Dermis blood vessel endothelial cell (primary cell): ENCODE results near the gene DMRTA1. TPM values are rescaled to one million over a fixed set of nuclear protein-coding genes. Genes with fewer than 3 reads are reported as not detected.
A peak's percentile ranks its signal among the peaks of the same experiment; 100 is the strongest.
"Not testable (repeated sequence)": the region's sequence is repeated elsewhere in the genome, so short reads cannot be mapped to it uniquely, and the experiment has no call there.

Experiments
- DNase-seq: peaks from one replicate; pipeline ENCODE4 v3.0.0; 2010
- total RNA-seq: library from RNA; depleted of rRNA; stranded (reverse); fragments of >200 nt; gene quantifications from 2 replicates; pipeline ENCODE4 v1.2.3, GENCODE V29; 2014

The DMRTA1 gene
- total RNA-seq, 1 donor from 2014 or later = under 0.01 TPM

DNA sequence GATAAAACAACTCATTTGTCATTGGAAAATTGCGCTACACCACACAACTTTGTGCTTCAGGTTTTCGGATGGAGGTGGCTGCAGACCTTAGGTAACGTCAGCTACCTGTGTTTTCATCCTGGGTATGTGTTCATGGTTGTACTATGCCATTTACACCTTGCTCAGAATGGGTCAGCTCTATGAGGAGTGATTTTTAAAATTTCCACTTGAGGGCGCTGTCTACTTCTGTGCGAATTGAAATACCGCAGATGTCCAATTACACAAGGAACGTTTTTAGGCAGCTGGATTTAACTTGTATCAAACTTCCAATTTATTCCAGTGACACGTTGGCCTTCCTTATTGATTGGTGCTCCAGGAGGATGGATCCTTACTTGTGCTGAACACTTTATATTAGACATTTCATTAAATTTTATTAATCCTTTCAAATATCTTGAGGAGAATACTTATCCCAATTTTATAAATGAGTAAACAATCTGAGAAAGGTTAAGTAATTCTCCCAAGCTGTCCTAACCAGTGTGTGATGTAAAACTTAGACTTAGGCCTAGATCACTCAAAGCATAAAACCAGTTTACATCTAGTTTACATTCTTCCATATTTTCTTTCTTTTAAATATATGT is 23.4 kb downstream of the DMRTA1 start:
- DNase-seq = peak; percentile 53

DNA sequence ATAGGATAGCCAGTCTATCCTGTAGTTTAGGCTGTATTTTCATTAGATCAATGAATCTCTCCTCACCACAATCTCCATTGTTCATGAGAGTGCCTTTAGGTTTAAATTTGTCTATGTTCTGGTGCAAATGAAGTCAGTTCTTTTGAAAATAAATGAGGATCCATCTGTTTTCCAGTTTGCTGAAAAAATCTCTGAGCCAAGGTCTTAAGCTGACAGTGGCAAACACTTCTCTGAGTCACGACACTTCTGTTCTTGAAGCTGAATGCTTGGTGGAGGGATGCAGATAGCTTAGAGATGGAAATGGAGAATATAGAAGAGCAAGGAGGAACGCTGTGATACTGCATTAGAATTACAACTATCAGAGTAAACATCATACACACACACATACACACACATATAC is 34.9 kb downstream of the DMRTA1 start:
- DNase-seq = no peak

GRCh38 chr9:22483528-22484070 is 37.0 kb downstream of the DMRTA1 start:
- no peak for DNase-seq

- not testable (repeated sequence) for DNase-seq
Observed at GRCh38 chr9:22496197-22496596, 49.6 kb downstream of the DMRTA1 start.
